Measurements from ENCODE around the gene SYT15.
A peak's percentile ranks its signal among the peaks of the same experiment; 100 is the strongest.
"Not testable (repeated sequence)": the region's sequence is repeated elsewhere in the genome, so short reads cannot be mapped to it uniquely, and the experiment has no call there.

SYT15 gene

GRCh38 chr10:46588221-46588620, 9.3 kb downstream of the SYT15 start:
- DNase-seq (ENCODE audit: low read depth in 2 of 3, low spot score in 1 of 3) = not testable (repeated sequence)

DNA sequence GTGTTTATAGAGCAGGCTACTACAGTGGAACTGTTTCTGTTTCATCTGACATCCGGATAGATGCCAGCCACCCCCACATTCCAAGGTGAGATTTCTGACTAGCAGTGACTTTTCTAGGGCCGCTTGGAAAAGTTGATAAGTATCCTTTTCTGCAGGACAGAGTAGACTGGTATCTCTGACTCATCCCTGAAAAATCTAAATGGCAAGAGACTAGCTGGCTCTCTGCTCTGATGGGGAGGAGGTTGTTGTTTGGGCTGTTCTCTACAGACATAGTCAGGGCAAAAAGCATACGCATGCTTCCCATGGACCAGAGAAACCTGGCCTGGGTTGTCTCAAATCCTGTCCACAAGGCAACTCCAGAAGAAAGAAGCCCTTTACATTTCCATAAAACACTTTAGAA, 10.7 kb downstream of the SYT15 start:
- not testable (repeated sequence) for DNase-seq (ENCODE audit: low read depth in 2 of 3, low spot score in 1 of 3)

GRCh38 chr10:46591053-46591452, 12.1 kb downstream of the SYT15 start:
- DNase-seq (ENCODE audit: low read depth in 2 of 3, low spot score in 1 of 3) = not testable (repeated sequence)

- not testable (repeated sequence) for DNase-seq (ENCODE audit: low read depth in 2 of 3, low spot score in 1 of 3)
These were observed 14.4 kb downstream of the SYT15 start for GRCh38 chr10:46593307-46593706.

DNA sequence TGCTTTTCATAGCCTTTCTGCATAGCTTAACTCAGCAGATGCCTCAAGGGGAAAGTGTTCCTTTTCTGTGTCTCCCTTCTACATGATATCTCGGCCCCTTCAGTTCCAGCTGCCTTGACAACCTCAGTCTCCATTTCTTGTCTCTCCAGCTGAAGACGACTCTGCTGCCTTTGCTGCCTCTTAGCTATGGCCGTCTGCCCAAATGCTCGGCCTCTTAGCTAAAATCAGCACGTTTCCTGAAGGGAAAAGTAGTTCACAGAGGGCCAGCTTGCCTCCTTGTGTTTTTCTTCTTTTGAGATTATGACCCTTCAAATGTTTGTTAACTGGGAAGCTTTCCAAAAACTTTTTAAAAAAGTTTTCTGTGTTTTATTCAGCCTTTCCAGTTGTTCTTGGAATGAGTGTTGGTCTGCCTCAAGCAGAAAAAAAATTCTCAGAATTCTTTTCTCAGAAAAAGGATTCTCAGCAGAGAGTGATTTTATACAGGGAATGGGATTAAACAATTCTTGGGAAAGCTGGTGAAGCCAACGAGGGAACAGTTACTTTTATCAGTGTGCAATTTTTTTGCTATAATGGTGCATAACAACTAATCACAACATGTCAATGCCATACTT, 15.6 kb downstream of the SYT15 start:
- DNase-seq (ENCODE audit: low read depth in 2 of 3, low spot score in 1 of 3) = not testable (repeated sequence)

DNA sequence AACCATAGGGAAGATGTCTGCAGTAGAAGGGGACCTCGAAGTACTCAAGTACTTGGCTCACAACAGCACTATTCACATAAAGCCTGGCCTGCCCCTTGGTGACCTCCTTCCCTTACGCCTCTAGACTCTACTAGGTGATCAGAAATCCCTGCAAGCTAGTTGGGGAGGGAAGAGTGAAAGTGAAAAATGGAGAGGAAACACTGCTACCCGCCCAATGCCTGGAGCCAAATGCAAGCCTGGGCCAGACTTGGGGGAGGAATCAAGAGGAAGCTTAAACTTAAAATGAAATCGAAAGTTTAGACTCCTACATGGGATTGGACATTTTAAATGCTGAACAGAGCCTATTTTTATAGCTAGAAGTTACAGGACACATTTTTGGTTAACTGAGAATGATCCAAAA, 17.6 kb downstream of the SYT15 start:
- DNase-seq (ENCODE audit: low read depth in 2 of 3, low spot score in 1 of 3) = not testable (repeated sequence)

GRCh38 chr10:46597616-46598246, 18.8 kb downstream of the SYT15 start:
- peak in 1 of 3 donors; percentile 18 for DNase-seq (ENCODE audit: low read depth in 2 of 3, low spot score in 1 of 3)

DNA sequence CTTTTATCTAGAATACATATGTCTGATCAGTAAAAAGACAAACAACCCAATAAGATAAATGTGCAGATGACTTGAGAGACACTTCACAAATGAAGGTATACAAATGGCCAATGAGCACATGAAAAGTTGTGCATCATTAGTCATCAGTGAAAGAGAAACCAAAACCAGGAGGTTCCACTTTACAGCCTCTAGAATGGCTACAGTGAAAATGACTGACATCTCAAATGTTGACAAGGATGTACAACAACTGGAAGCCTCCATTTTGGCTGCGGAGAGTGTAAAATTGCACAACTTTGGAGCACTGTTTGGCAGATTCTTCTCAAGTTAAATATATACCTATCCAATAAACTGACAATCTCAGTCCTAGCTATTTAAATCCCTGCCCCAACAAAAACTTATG, 21.6 kb downstream of the SYT15 start:
- not testable (repeated sequence) for DNase-seq (ENCODE audit: low read depth in 2 of 3, low spot score in 1 of 3)

DNA sequence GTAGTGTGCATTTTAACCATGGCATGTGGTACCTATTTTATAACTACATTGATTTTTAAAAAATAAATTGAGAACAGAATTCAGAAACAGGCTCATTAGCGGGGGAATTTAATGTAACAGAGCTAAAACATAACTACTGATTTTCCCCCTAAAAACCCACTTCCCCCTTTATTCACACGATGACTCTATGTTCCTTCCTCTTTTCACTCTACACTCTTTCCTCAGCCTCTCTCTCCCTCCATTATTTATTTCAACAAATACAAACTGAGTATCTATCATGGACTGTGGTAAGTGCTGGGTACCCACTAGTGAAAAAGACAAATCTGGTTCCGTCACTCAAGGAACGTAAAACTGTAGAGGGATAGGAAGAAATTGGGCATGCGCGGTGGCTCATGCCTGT, 36.6 kb downstream of the SYT15 start:
- not testable (repeated sequence) for DNase-seq (ENCODE audit: low read depth in 2 of 3, low spot score in 1 of 3)

DNA sequence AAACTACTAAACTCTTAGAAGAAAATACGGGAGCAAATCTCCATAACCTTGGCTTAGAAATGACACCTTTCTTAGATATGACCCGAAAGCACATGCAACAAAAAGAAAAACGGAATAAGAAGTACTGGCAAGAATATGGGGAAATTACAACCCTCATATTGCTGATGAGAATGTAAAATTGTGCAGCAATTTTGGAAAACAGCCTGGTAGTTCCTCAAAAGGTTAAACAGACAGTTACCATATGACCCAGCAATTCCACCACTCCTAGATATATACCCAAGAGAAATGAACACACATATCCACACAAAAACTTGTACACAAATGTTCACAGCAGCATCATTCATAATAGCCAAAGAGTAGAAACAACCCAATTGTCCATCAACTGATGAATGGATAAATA, 37.3 kb downstream of the SYT15 start:
- DNase-seq (ENCODE audit: low read depth in 2 of 3, low spot score in 1 of 3) = not testable (repeated sequence)

DNA sequence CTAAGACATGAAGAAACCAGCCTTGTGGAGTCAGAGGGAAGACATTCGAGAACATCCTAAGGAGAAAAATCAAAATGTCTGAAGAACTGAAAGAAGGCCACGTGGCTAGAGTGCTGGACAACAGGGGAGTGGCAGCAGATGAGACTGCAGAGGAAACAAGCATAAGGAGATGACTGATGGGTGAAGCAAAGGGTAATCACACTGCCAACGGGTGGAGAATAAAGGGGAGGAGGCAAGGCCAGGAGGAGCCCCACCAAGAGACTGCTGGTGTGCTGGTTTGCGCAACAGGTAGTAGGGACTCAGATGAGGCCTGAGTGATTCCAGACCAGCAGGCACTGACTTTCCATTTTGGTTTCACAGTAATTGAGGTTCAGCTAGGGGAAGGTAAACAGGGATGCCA, 38.2 kb downstream of the SYT15 start:
- DNase-seq (ENCODE audit: low read depth in 2 of 3, low spot score in 1 of 3) = not testable (repeated sequence)

- not testable (repeated sequence) for DNase-seq (ENCODE audit: low read depth in 2 of 3, low spot score in 1 of 3)
These were observed 39.0 kb downstream of the SYT15 start for GRCh38 chr10:46617913-46618312.

DNA sequence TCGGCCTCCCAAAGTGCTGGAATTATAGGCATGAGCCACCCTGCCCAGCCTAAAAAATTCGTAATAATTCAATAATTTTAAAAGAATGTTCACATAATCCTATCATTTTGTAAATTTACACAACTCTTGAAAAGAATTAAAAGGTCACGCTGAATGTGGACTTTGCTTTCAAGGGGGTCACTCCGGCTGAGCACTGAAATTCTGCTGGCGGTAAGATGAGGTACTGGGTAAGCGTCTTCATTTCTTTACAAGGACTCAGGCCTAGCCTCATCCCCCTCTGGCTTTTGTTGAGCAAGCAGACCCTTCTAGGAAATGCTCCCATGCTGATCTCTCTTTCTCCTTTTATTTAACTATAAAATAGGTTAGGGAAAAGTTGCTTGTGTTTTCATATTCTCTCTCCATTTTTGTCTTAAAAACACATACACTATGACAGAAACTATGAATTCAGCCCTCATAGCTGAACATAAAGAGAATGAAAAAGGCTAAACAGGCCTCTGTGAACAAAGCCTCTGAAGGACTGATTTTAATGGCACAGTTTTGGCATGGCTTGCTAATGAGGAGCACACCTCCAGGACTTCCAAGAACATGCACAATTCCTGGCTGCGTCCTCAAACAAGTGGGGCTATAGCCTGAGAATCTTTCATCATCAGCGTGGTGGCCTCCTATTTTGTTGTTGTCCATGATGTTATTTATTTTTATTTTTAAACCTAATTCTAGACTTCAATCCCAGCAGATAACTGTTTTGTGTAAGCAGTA, 45.1 kb downstream of the SYT15 start:
- not testable (repeated sequence) for DNase-seq (ENCODE audit: low read depth in 2 of 3, low spot score in 1 of 3)

- DNase-seq (ENCODE audit: low read depth in 2 of 3, low spot score in 1 of 3) = not testable (repeated sequence)
These were observed 50.9 kb downstream of the SYT15 start for GRCh38 chr10:46629805-46630204.

DNA sequence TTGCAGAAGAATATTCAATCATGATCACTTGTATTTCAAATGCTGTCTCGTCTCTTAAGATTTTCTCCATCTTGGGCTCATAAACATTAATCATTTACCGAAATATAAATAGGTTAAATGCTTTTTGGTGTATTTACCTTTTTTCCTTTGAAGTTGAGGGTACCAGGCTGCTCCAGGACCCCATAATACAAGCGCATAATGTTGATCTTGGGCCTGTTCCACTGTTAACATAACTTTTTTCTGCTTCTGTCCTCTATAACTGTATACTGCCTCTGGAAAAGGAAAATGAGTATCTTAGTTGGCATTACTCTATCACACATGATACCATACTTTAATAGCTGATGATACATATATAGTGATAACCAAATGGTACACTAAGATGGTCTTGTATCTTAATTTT, 51.9 kb downstream of the SYT15 start:
- not testable (repeated sequence) for DNase-seq (ENCODE audit: low read depth in 2 of 3, low spot score in 1 of 3)

- not testable (repeated sequence) for DNase-seq (ENCODE audit: low read depth in 2 of 3, low spot score in 1 of 3)
These were observed 52.8 kb downstream of the SYT15 start for GRCh38 chr10:46631683-46632082.

- not testable (repeated sequence) for DNase-seq (ENCODE audit: low read depth in 2 of 3, low spot score in 1 of 3)
These were observed 55.8 kb downstream of the SYT15 start for GRCh38 chr10:46634698-46635097.

DNA sequence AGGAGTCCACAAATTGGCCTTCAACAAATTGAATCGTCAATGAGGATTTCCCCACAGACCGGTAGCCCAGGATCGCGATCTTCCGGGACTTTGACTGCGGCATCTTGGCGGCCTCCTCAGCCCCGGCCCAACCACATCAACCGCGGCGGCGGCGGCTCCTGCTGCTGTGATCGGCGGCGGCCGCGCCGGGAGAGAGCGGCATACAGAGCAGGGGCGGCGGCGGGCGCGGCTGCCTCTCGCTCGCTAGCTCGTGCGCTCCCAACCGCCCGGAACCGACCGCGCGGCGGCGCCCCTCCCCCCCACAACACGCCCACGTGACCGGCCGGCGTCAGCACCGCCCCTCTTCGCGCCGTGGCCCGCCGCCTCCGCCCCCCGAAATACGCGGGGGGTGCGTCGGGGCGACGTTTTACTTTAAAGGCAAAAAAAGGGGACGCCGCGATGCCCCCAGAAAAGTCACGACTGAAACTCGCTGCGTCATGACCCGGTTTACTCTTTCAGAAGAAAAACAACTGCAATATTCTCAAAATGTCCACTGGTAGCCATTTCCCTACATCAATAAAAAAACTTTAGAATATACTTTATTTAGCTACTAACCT, 56.5 kb downstream of the SYT15 start:
- DNase-seq (ENCODE audit: low read depth in 2 of 3, low spot score in 1 of 3) = not testable (repeated sequence)

DNA sequence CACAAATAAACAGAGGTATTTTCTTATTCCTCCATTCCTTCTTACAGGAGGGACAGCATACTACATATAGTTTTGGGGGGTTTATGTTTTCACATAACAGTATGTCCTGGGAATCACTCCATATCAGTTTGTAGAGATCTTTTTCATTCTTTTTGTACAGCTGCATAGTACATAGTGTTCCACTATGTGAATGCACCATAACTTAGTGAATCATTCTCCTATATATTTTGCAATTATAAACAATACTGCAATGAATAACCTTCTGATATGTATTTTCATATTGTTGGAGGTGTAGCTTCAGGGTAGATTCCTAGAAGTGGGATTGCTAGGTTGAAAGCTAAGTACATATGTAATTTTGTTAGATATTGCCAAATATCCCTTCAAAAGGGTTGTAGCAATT, 61.1 kb downstream of the SYT15 start:
- not testable (repeated sequence) for DNase-seq (ENCODE audit: low read depth in 2 of 3, low spot score in 1 of 3)

Data from stimulated activated CD4-positive, alpha-beta T cell treated with anti-CD3 and anti-CD28 coated beads, Interleukin-12 subunit alpha, Interleukin-12 subunit beta, amount 100 ng/mL, for 48 hours (primary cell).